LoVo (cell line): ENCODE data around the gene PEX12.
"Not testable (repeated sequence)": the region's sequence is repeated elsewhere in the genome, so short reads cannot be mapped to it uniquely, and the experiment has no call there.

Experiments
- DNase-seq: peaks from one replicate; pipeline ENCODE4 v3.0.0-alpha.2; 2016; ENCODE audit warnings: low spot score

PEX12 gene

GRCh38 chr17:35578197-35578928 is at the start of gene PEX12:
TSS of gene PEX12 (minus strand) at chr17:35578571. CDS start at chr17:35578021, 550 bp downstream.
- peak; percentile 89 for DNase-seq

GRCh38 chr17:35627417-35627816 is 49.0 kb upstream of the PEX12 start:
- no peak for DNase-seq

- no peak for DNase-seq
These were observed 43.4 kb upstream of the PEX12 start for GRCh38 chr17:35621768-35622167.

- no peak for DNase-seq
These were observed 40.3 kb upstream of the PEX12 start for GRCh38 chr17:35618628-35619027.

- no peak for DNase-seq
These were observed 39.1 kb upstream of the PEX12 start for GRCh38 chr17:35617505-35617904.

GRCh38 chr17:35616536-35616935 is 38.2 kb upstream of the PEX12 start:
- no peak for DNase-seq

GRCh38 chr17:35614810-35615209 is 36.4 kb upstream of the PEX12 start:
- DNase-seq: no peak

GRCh38 chr17:35612924-35613521 is 34.7 kb upstream of the PEX12 start:
- no peak for DNase-seq

GRCh38 chr17:35610746-35611145 is 32.4 kb upstream of the PEX12 start:
- DNase-seq: not testable (repeated sequence)

- no peak for DNase-seq
These were observed 31.5 kb upstream of the PEX12 start for GRCh38 chr17:35609831-35610230.

GRCh38 chr17:35607239-35607847 is 29.0 kb upstream of the PEX12 start:
- no peak for DNase-seq

GRCh38 chr17:35605678-35606077 is 27.3 kb upstream of the PEX12 start:
- DNase-seq: no peak

- no peak for DNase-seq
These were observed 25.3 kb upstream of the PEX12 start for GRCh38 chr17:35603674-35604073.

- DNase-seq: no peak
These were observed 19.2 kb upstream of the PEX12 start for GRCh38 chr17:35597604-35598003.

GRCh38 chr17:35596530-35597233 is 18.3 kb upstream of the PEX12 start:
- no peak for DNase-seq

GRCh38 chr17:35596072-35596471 is 17.7 kb upstream of the PEX12 start:
- DNase-seq: no peak

- DNase-seq: peak; percentile 81
These were observed 10.0 kb upstream of the PEX12 start for GRCh38 chr17:35588196-35588920.

GRCh38 chr17:35587074-35587961 is 8.9 kb upstream of the PEX12 start, which contains the start of gene AP2B1:
TSS of gene AP2B1 (plus strand) at chr17:35587322. CDS start at chr17:35594031, 6,709 bp downstream.
- peak; percentile 94 for DNase-seq

- DNase-seq: no peak
These were observed 8.2 kb upstream of the PEX12 start for GRCh38 chr17:35586569-35587073.

GRCh38 chr17:35584061-35584460 is 5.7 kb upstream of the PEX12 start:
- no peak for DNase-seq
